ENCODE results near the gene NPAS3. TPM values are rescaled to one million over a fixed set of nuclear protein-coding genes. Genes with fewer than 3 reads are reported as not detected.

Gene NPAS3
- total RNA-seq, 4 donors from 2014 or later, result 1.5 to 12.3 (median 3.4) TPM

GRCh38 chr14:33730156-33730555, 791.5 kb downstream of the NPAS3 start:
- Histone ChIP-seq H3K27me3 (no peaks in the 10 kb centered on the region), H3K4me3 (no peak overlapping the region), H3K9me3 (no peaks in the 10 kb centered on the region), H3K27ac (no peak overlapping the region), H3K4me1 (no peaks in the 10 kb centered on the region), H3K36me3 (no peaks in the 10 kb centered on the region)
- DNase-seq (ENCODE audit: low spot score in 2 of 2), result no peak
- 62 to 74% methylated on average over 1 of the region's 1 CpG for WGBS, 2 donors
- no peak for TF ChIP-seq EP300 (IDR thresholded peaks at IDR 0.05)
- TF ChIP-seq CTCF (IDR thresholded peaks at IDR 0.05), result no peak
- no peak for TF ChIP-seq POLR2A (IDR thresholded peaks at IDR 0.05)

GRCh38 chr14:33732175-33732574, 793.5 kb downstream of the NPAS3 start:
- Histone ChIP-seq H3K9me3 (no peaks in the 10 kb centered on the region), H3K27me3 (no peaks in the 10 kb centered on the region), H3K4me3 (no peak overlapping the region), H3K36me3 (no peaks in the 10 kb centered on the region), H3K4me1 (no peaks in the 10 kb centered on the region), H3K27ac (no peak overlapping the region)
- 79 to 82% methylated on average over 7 of the region's 7 CpGs for WGBS, 2 donors
- no peak for TF ChIP-seq CTCF (IDR thresholded peaks at IDR 0.05)
- TF ChIP-seq POLR2A (IDR thresholded peaks at IDR 0.05), result no peak
- TF ChIP-seq EP300 (IDR thresholded peaks at IDR 0.05), result no peak
- no peak for DNase-seq (ENCODE audit: low spot score in 2 of 2)

- H3K4me3 ChIP-seq, result no peak overlapping the region
- H3K9me3 ChIP-seq, result no peaks in the 10 kb centered on the region
- 92 to 95% methylated on average over 6 of the region's 6 CpGs for WGBS, 2 donors
- no peaks in the 10 kb centered on the region for H3K27me3 ChIP-seq
- DNase-seq (ENCODE audit: low spot score in 2 of 2), result no peak
- H3K36me3 ChIP-seq, result no peaks in the 10 kb centered on the region
- TF ChIP-seq POLR2A (IDR thresholded peaks at IDR 0.05), result no peak
- no peak for TF ChIP-seq EP300 (IDR thresholded peaks at IDR 0.05)
- TF ChIP-seq CTCF (IDR thresholded peaks at IDR 0.05), result no peak
- no peak overlapping the region for H3K27ac ChIP-seq
- H3K4me1 ChIP-seq, result no peaks in the 10 kb centered on the region
These were observed 794.6 kb downstream of the NPAS3 start for GRCh38 chr14:33733310-33733709.

- H3K27ac ChIP-seq, result no peak overlapping the region
- no peak for DNase-seq (ENCODE audit: low spot score in 2 of 2)
- no peaks in the 10 kb centered on the region for H3K4me1 ChIP-seq
- H3K27me3 ChIP-seq, result no peaks in the 10 kb centered on the region
- TF ChIP-seq POLR2A (IDR thresholded peaks at IDR 0.05) (no peak), CTCF (IDR thresholded peaks at IDR 0.05) (no peak), EP300 (IDR thresholded peaks at IDR 0.05) (no peak)
- no peaks in the 10 kb centered on the region for H3K36me3 ChIP-seq
- H3K4me3 ChIP-seq, result no peak overlapping the region
- no peaks in the 10 kb centered on the region for H3K9me3 ChIP-seq
These were observed 795.0 kb downstream of the NPAS3 start for GRCh38 chr14:33733721-33734120.

- H3K36me3 ChIP-seq, result no peaks in the 10 kb centered on the region
- TF ChIP-seq POLR2A (IDR thresholded peaks at IDR 0.05) (no peak), CTCF (IDR thresholded peaks at IDR 0.05) (no peak), EP300 (IDR thresholded peaks at IDR 0.05) (no peak)
- H3K4me1 ChIP-seq, result no peaks in the 10 kb centered on the region
- H3K9me3 ChIP-seq, result no peaks in the 10 kb centered on the region
- H3K27ac ChIP-seq, result no peak overlapping the region
- H3K27me3 ChIP-seq, result no peaks in the 10 kb centered on the region
- DNase-seq (ENCODE audit: low spot score in 2 of 2), result no peak
- no peak overlapping the region for H3K4me3 ChIP-seq
- 78 to 83% methylated on average over 3 of the region's 3 CpGs for WGBS, 2 donors
These were observed 795.7 kb downstream of the NPAS3 start for GRCh38 chr14:33734387-33734786.

Measured in tibial nerve (tissue), 4 donors.